ENCODE results near the gene P3R3URF.

The P3R3URF gene

GRCh38 chr1:46183926-46184557, 7.8 kb upstream of the P3R3URF start:
- no peaks in the 10 kb centered on the region for H3K27me3 ChIP-seq (ENCODE audit: insufficient read depth, poor library complexity, severe bottlenecking)
- H3K27ac ChIP-seq (replicated peaks), result no peak overlapping the region
- peak; percentile 17; the same call in 1 of the 2 replicates for TF ChIP-seq SPI1 (IDR thresholded peaks at IDR 0.05; ENCODE audit: borderline replicate concordance, low read depth)
- no peak for TF ChIP-seq CTCF (IDR thresholded peaks at IDR 0.05; ENCODE audit: insufficient read depth, low read length)
- TF ChIP-seq REST (IDR thresholded peaks at IDR 0.05; ENCODE audit: insufficient replicate concordance, low read depth), result no peak
- peak in 1 of 2 experiments; percentile 63 for DNase-seq (ENCODE audit: low read depth in 1 of 2, low spot score in 1 of 2)
- no peak overlapping the region for H3K4me3 ChIP-seq (replicated peaks; ENCODE audit: insufficient read depth, low read length)

- DNase-seq (ENCODE audit: low read depth in 1 of 2, low spot score in 1 of 2), result peak in 1 of 2 experiments; percentile 51
- Histone ChIP-seq H3K27ac (replicated peaks) (no peak overlapping the region), H3K4me3 (replicated peaks; ENCODE audit: insufficient read depth, low read length) (no peak overlapping the region), H3K27me3 (ENCODE audit: insufficient read depth, poor library complexity, severe bottlenecking) (no peaks in the 10 kb centered on the region)
- TF ChIP-seq REST (IDR thresholded peaks at IDR 0.05; ENCODE audit: insufficient replicate concordance, low read depth) (no peak), SPI1 (IDR thresholded peaks at IDR 0.05; ENCODE audit: borderline replicate concordance, low read depth) (peak; percentile 20; the same call in 1 of the 2 replicates)
Measured at GRCh38 chr1:46183079-46183847, 7.0 kb upstream of the P3R3URF start.

GRCh38 chr1:46181343-46182260, 5.3 kb upstream of the P3R3URF start:
- no peak for TF ChIP-seq GABPA (IDR thresholded peaks at IDR 0.05; ENCODE audit: low read depth)
- TF ChIP-seq CTCF (IDR thresholded peaks at IDR 0.05; ENCODE audit: insufficient read depth, low read length), result no peak
- no peak for TF ChIP-seq REST (IDR thresholded peaks at IDR 0.05; ENCODE audit: insufficient replicate concordance, low read depth)
- TF ChIP-seq SPI1 (IDR thresholded peaks at IDR 0.05; ENCODE audit: borderline replicate concordance, low read depth), result no peak
- no peak for TF ChIP-seq POLR2AphosphoS5 (IDR thresholded peaks at IDR 0.05; ENCODE audit: low read depth)
- Histone ChIP-seq H3K27me3 (ENCODE audit: insufficient read depth, poor library complexity, severe bottlenecking) (no peaks in the 10 kb centered on the region), H3K27ac (replicated peaks) (no peak overlapping the region), H3K4me3 (replicated peaks; ENCODE audit: insufficient read depth, low read length) (no peak overlapping the region)
- no peak for DNase-seq (ENCODE audit: low read depth in 1 of 2, low spot score in 1 of 2)

Data from HL-60 (cell line).